Measurements from ENCODE around the gene MIAT. TPM values are rescaled to one million over a fixed set of nuclear protein-coding genes. Genes with fewer than 3 reads are reported as not detected.

Gene MIAT
- total and polyA plus RNA-seq, 9 of the 15 experiments (the other 6 are each of a cell fraction or from before 2014, with no cell fraction given): 0.03 to 0.93 (median 0.34) TPM

DNA sequence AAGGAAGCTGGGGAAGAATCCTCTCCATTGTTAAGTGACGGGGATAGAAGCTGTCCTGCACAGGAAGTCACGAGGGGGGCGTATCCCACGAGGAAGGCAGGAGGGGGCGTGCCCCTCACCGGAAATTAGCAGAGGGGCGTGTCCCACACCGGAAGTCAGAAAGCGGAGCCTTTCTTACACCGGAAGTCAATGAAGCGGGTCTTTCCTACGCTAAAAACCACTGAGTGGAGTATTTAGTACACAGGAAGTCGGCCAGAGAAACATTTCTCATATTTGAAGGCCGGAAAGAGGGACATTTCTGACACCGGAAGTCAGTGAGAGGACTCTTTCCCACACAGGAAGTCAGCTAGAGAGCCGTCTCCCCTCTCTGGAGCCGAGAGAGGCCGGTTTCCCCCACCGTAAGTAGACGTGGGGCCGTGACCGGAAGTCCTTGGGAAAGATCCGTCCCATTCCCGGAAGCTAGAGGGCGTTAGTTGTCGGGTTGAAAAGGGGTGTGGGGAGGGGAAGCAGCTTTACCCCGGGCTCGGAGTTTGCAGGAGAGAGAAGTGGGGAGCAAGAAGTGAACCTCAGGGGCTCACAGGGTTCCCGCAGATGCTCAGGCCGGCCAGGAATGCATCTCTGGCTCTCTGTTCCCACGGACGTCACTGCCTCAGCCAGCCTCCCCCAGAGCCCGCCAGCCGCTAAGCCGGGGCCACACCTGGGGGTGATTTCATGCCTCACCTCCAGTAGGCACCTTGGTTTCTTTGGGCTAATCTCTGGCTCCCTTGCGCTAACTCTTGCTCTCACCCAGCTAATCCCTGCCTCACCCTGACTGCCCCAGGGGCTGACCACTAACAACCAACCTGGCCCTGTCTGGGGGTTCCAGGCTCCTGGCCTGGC, 15.4 kb downstream of the MIAT start (continued):
- TF ChIP-seq HMGN3 (IDR thresholded peaks at IDR 0.05; ENCODE audit: borderline replicate concordance, extremely low read depth, insufficient read length, low read depth, low read length) (peak; percentile 31), PHB (CRISPR knock-in tag; IDR thresholded peaks at IDR 0.05) (0 out of 2 replicates have a peak, but pooled peaks have one; percentile 12), NFE2 (IDR thresholded peaks at IDR 0.05; ENCODE audit: low read depth) (no peak), LCOR (CRISPR knock-in tag; IDR thresholded peaks at IDR 0.05) (no peak), NFRKB (IDR thresholded peaks at IDR 0.05; ENCODE audit: low read depth) (no peak), RAD21 (CRISPR knock-in tag; conservative IDR thresholded peaks at IDR 0.05 in 1 of 2, IDR thresholded peaks at IDR 0.05 in 1 of 2) (no peak), FOXJ2 (tag; IDR thresholded peaks at IDR 0.05) (no peak), MIER1 (IDR thresholded peaks at IDR 0.05; ENCODE audit: low read depth) (no peak), WHSC1 (IDR thresholded peaks at IDR 0.05; ENCODE audit: low read length) (no peak), HIVEP1 (CRISPR knock-in tag; IDR thresholded peaks at IDR 0.05) (no peak), HMG20B (CRISPR knock-in tag; IDR thresholded peaks at IDR 0.05) (no peak), MEF2A (IDR thresholded peaks at IDR 0.05; ENCODE audit: control insufficient read depth, low read depth, low read length) (no peak), L3MBTL2 (IDR thresholded peaks at IDR 0.05) (0 out of 2 replicates have a peak, but pooled peaks have one; percentile 30), HLTF (IDR thresholded peaks at IDR 0.05) (no peak), TCF3 (CRISPR knock-in tag; IDR thresholded peaks at IDR 0.05) (no peak), XRCC3 (IDR thresholded peaks at IDR 0.05) (no peak), POLR2A (conservative IDR thresholded peaks at IDR 0.05) (peak; percentile 77), LEF1 (IDR thresholded peaks at IDR 0.05) (no peak), U2AF2 (optimal IDR thresholded peaks at IDR 0.05; ENCODE audit: low read depth, low read length) (no peak), ZEB2 (IDR thresholded peaks at IDR 0.05) (peak; percentile 25; the same call in 1 of the 2 replicates), RAD51 (IDR thresholded peaks at IDR 0.05; ENCODE audit: borderline replicate concordance, low read depth) (peak; percentile 65), NR4A1 (CRISPR knock-in tag; IDR thresholded peaks at IDR 0.05) (no peak), NR4A1 (tag; IDR thresholded peaks at IDR 0.05) (no peak), KDM4B (IDR thresholded peaks at IDR 0.05; ENCODE audit: borderline replicate concordance in 2 of 2, low read depth in 1 of 2) (peak in 1 of 2 experiments; percentile 71; a peak in 1 of 4 replicates)
- TF ChIP-seq, protein P1, sequence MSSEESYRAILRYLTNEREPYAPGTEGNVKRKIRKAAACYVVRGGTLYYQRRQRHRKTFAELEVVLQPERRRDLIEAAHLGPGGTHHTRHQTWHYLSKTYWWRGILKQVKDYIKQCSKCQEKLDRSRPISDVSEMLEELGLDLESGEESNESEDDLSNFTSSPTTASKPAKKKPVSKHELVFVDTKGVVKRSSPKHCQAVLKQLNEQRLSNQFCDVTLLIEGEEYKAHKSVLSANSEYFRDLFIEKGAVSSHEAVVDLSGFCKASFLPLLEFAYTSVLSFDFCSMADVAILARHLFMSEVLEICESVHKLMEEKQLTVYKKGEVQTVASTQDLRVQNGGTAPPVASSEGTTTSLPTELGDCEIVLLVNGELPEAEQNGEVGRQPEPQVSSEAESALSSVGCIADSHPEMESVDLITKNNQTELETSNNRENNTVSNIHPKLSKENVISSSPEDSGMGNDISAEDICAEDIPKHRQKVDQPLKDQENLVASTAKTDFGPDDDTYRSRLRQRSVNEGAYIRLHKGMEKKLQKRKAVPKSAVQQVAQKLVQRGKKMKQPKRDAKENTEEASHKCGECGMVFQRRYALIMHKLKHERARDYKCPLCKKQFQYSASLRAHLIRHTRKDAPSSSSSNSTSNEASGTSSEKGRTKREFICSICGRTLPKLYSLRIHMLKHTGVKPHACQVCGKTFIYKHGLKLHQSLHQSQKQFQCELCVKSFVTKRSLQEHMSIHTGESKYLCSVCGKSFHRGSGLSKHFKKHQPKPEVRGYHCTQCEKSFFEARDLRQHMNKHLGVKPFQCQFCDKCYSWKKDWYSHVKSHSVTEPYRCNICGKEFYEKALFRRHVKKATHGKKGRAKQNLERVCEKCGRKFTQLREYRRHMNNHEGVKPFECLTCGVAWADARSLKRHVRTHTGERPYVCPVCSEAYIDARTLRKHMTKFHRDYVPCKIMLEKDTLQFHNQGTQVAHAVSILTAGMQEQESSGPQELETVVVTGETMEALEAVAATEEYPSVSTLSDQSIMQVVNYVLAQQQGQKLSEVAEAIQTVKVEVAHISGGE (CRISPR knock-in tag; IDR thresholded peaks at IDR 0.05): peak; percentile 60 to 94 (median 69); a peak in 4 of 6 replicates
